HG03064 (cell line): Measurements from ENCODE around the gene WNK2.

Experiments used
- ATAC-seq: cut with Tn5 transposase; IDR thresholded peaks from one replicate; pipeline ENCODE4 v1.9.1; 2021; ENCODE audit warnings: low read depth; ENCODE audit not compliant: unreplicated experiment

WNK2 gene

DNA sequence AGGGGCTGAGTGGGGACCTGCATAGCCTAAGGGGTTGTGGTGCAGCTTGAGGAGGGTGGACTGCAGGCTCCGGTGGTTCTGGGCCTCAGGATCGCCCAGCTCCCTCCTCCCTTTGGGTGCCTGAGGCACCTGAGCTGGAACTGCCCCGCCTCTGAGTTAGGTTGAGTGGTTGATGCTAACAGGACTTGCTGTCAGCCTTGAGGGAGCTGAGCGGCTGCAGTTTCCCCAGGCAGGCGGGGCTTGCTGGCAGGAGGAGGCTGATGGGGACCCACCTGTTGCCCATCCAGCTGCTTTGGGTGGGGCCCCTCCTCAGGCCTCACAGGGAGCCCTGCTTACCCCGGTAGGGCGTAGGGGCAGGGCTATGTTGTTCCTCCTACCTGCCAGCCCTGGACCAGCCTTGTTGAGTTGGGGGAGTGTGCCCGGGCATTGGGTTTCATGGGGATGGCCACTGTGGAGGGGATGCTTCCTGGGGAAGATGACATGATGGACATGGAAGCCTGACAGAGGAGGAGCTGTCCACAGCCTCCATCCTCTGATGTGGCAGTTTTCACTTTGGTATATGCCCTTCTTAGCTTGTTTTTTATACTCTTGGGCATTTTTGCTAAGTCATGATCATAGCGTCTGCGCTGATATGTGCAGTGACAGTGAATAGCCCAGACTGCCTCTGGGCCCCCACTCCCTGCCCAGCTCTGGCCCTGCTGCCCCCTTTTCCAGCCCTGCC is 14.3 kb downstream of the WNK2 start:
- no peak for ATAC-seq

GRCh38 chr9:93198838-93199625 is 15.1 kb downstream of the WNK2 start:
- no peak for ATAC-seq

GRCh38 chr9:93200449-93200742 is 16.5 kb downstream of the WNK2 start:
- no peak for ATAC-seq

- no peak for ATAC-seq
Observed at GRCh38 chr9:93200989-93201334, 17.0 kb downstream of the WNK2 start.

- ATAC-seq: no peak
Observed at GRCh38 chr9:93203026-93203717, 19.2 kb downstream of the WNK2 start.

DNA sequence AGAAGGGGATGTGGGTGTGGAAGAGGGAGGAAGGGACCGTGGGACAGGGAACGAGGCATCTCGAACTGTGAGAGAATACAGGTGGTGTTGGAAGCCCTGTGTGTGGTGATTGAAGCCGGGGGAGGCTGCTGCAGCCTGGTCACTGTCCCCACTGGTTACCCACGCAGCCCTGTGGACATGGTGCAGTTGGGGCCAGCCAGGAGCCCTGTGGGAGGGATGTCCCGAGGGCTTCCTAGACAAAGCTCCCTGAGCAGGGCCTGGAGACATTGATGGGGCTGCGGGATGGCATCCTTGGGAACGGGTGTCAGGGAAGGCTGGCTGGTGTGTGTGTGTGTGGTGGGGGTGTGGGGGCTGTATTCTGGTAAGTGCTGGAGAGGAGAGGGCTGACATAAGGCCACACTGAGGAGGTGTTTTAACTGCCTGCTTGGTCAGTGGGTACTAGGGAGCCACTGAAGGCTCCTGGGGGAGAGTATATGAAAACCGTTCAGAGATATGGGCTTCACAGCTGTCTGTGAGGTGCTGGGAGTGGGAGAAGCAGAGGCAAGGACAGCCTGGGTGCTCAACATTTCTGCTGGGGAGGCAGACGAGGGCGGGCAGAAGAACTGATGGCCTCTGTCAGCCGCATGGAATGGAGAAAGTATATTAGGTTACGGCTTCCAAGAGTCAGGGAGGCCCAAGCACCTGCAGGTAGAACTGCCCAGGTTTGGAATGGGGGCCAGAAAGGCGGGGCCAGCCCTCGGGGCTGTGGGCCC is 20.0 kb downstream of the WNK2 start:
- no peak for ATAC-seq

DNA sequence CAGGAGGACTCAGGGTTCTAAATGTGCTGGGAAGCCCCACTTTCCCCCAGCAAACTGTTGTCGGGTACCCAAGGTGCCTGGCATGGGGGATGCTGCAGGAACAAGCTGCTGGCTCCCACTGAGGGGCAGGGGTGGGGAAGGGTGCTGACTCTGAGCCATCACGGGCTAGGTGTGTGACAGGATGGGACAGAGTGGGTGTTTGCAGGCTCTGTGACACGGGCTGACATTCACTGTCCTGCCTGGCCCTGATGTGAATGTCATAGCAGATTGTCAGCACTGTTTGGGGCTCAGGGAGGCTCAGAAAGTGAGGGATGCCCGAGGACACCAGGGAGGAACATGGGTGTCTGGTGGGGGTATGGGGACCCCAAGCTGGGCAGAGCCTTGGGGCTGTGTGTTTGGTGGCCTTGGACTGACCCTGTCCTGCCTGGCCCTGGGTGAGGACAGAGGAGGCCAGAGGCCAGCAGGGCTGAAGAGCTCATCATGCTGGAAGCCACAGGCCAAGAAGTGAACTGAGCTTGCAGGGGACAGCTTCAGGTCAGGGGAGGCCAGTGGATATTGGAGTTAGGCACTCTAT is 20.6 kb downstream of the WNK2 start:
- no peak for ATAC-seq

DNA sequence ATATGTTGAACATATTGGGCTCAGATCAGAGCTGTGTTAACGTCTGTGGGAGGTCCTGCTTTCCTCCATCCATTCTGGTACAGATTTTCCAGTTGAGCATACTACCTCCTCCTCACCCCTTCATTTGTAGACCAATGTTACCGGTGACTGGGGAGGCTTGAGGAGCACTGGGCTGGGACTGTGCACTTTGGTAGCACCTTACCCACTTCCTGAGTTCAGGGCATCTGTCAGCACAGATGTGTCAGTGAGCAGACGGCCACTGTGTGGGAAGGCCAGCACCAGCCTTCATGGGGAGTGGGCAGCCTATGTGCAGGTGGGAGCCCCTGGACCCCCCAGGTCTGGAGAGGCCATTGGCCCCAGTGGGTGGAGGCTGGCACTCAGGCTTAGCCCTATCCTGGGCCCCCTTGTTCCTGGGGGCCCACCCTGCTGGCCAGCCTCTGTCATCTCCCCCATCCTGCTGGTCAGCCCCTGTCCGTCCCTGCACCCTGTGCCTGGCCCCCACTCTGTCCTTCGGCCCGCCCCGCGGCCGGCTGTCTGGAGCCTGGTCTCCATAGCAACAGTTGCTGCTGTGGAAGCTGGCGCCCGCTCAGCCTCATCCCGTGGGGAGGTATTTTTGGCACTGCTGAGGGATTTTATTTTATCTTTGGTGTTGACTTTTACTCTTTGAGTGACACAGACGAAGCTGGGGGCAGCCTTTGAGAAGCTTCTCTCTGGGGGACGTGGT is 21.3 kb downstream of the WNK2 start:
- ATAC-seq: no peak

- no peak for ATAC-seq
Observed at GRCh38 chr9:93205896-93206575, 22.1 kb downstream of the WNK2 start.

DNA sequence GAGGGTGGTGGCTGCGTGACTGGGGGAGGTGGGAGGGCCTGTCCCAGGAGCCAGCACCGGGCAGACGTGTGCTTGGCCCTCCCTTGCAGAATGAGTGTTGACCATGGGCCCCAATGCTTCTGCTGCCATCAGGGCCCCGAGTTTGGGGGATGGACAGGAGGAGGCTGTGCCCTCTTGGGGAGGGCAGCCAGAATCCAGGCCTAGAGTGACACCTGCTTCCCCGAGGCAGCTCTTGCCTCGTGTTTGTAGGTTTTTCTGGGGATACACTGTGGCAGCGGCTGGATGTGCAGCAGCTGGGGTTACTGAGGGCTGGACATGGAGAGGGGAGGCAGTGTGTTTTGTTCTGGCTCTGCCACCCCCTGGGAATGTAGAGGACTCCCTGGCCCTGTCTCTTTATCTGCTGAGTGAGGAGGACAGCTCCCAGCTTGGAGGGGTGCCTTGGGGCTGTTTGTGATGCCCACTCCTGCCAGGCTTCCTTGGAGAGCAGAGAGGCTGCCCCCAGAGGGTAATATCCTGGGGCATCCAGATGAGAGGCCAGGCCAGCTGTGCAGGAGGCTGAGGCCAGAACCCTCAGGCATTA is 22.7 kb downstream of the WNK2 start:
- ATAC-seq: no peak

DNA sequence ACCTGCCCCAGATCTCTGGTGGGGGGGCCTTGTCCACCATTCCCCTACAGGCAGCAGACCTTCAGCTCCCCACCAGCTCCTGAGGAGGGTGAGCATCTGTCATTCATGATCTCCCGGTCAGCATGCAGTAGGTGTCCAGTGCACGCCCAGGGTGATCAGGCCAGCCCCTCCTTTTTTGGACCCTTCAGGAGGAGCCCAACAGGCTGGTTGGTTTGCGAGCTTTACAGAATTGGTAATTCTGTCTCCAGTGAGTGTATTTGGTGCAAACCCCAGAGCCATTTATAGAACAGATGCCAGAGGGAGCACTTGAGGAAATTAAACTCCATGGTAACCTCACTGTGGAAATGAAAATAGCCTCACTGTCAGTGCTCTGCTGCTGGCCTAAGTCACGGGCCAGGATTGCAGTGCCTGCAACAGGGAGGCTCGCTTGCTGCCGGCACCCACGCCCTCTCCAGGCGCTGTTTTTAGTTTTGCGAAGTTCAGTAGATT is 23.4 kb downstream of the WNK2 start:
- ATAC-seq: no peak

DNA sequence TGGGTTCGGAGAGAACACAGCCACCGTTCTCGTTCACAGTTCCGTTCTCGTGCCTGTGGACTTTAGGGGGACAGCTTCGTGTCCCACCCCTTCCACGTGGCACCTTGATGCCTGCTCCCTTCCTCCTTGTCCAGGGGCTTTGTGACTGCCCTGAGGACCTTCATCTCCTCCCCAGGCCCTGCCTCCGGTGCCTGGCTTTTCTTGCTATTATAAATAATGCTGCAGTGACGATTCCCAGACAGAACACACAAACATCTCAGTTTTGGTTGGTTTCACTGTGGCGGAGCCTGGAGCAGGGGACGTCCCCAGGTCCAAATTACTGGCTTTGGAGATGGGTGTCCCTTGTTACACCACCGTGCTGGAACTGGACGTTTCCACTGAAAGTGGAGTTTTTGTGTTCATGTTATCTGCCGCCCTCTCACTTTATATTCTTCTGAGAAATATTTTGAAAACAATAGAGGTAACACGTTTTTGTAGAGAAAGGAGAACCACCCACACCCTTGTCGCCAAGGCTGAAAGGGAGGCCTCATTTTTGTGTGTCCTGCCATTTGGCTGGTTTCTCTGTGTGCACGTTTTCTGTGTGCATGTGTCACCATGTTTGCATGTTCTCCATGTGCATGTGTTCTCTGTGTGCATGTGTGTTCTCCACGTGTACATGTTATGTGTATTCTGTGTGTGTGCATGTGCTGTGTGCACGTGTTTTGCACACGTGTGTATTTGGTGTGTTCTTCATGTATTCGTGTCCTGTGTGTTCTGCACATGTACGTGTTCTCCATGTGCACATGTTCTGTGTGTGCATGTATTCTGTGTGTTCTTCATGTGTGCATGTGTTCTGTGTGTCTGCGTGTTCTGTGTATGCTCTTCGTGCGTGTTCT is 24.2 kb downstream of the WNK2 start:
- no peak for ATAC-seq

DNA sequence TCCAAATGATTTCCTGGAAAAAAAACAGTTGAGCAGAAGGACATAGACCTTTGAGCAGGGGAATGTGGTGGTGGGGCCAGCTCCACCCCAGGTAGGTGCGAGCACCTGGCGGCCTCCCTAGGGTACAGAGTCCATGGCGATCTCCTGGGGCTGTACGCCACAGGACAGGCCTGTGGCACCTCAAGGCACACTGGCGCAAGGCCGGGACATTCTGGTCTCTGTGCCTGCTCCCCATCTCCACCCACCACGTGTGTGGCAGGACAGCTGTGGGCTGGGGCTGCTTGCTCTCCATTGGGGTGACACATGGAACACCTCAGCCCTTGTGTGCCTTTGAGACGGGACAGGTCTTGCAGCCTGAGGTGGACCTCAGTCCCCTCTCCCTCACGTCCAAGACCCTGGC is 25.2 kb downstream of the WNK2 start:
- no peak for ATAC-seq

- ATAC-seq: no peak
Observed at GRCh38 chr9:93209576-93210323, 25.8 kb downstream of the WNK2 start.

GRCh38 chr9:93210324-93210973 is 26.5 kb downstream of the WNK2 start:
- no peak for ATAC-seq

GRCh38 chr9:93210974-93211653 is 27.2 kb downstream of the WNK2 start:
- no peak for ATAC-seq
